ENCODE results near the gene PLEKHA7. TPM values are rescaled to one million over a fixed set of nuclear protein-coding genes. Genes with fewer than 3 reads are reported as not detected.

The PLEKHA7 gene
- total RNA-seq, 1 experiment from 2014 or later: 1.7 TPM

GRCh38 chr11:16857186-16857585, 157.0 kb downstream of the PLEKHA7 start:
- ChIA-PET POLR2A (ENCODE audit: low non-redundant PET) (no interaction called here), CTCF (no interaction called here)
- BruUV-seq (replicated peaks): no TSS peak

GRCh38 chr11:16856022-16856471, 158.2 kb downstream of the PLEKHA7 start:
- CTCF ChIA-PET: no interaction called here
- Histone ChIP-seq H3K36me3 (ENCODE audit: insufficient read depth, low read length, poor library complexity, severe bottlenecking) (no peaks in the 10 kb centered on the region), H3K4me3 (ENCODE audit: low read depth, low read length, poor library complexity, severe bottlenecking) (no peak overlapping the region), H3K27me3 (replicated peaks; ENCODE audit: insufficient read depth, low read depth, low read length, poor library complexity) (no peaks in the 10 kb centered on the region), H3K27ac (ENCODE audit: low read depth, low read length, poor library complexity, severe bottlenecking) (no peak overlapping the region), H3K9me3 (ENCODE audit: low read depth, low read length, poor library complexity, severe bottlenecking) (no peaks in the 10 kb centered on the region), H3K4me1 (ENCODE audit: insufficient read depth, low read length, poor library complexity, severe bottlenecking) (no peaks in the 10 kb centered on the region)
- no peak for DNase-seq (ENCODE audit: low spot score)
- intact Hi-C loops (cut with micrococcal nuclease; ENCODE audit: unreplicated experiment): no loop called here
- no peak for TF ChIP-seq CTCF (conservative IDR thresholded peaks at IDR 0.05; ENCODE audit: low read depth, low read length)
- TF ChIP-seq EZH2 (IDR thresholded peaks at IDR 0.05; ENCODE audit: borderline replicate concordance, low read depth, low read length, poor library complexity, severe bottlenecking): no peak
- no TSS peak for BruUV-seq (replicated peaks)
- POLR2A ChIA-PET (ENCODE audit: low non-redundant PET): no interaction called here

More at GRCh38 chr11:16857186-16857585, 157.0 kb downstream of the PLEKHA7 start:
- Histone ChIP-seq H3K27me3 (replicated peaks; ENCODE audit: insufficient read depth, low read depth, low read length, poor library complexity) (no peaks in the 10 kb centered on the region), H3K27ac (ENCODE audit: low read depth, low read length, poor library complexity, severe bottlenecking) (no peak overlapping the region), H3K4me3 (ENCODE audit: low read depth, low read length, poor library complexity, severe bottlenecking) (no peak overlapping the region), H3K4me1 (ENCODE audit: insufficient read depth, low read length, poor library complexity, severe bottlenecking) (no peaks in the 10 kb centered on the region), H3K36me3 (ENCODE audit: insufficient read depth, low read length, poor library complexity, severe bottlenecking) (no peaks in the 10 kb centered on the region), H3K9me3 (ENCODE audit: low read depth, low read length, poor library complexity, severe bottlenecking) (no peaks in the 10 kb centered on the region)
- intact Hi-C loops (cut with micrococcal nuclease; ENCODE audit: unreplicated experiment): no loop called here
- no peak for DNase-seq (ENCODE audit: low spot score)
- TF ChIP-seq CTCF (conservative IDR thresholded peaks at IDR 0.05; ENCODE audit: low read depth, low read length) (no peak), EZH2 (IDR thresholded peaks at IDR 0.05; ENCODE audit: borderline replicate concordance, low read depth, low read length, poor library complexity, severe bottlenecking) (no peak)

- Histone ChIP-seq H3K27ac (ENCODE audit: low read depth, low read length, poor library complexity, severe bottlenecking) (no peak overlapping the region), H3K27me3 (replicated peaks; ENCODE audit: insufficient read depth, low read depth, low read length, poor library complexity) (no peaks in the 10 kb centered on the region), H3K9me3 (ENCODE audit: low read depth, low read length, poor library complexity, severe bottlenecking) (no peaks in the 10 kb centered on the region), H3K4me1 (ENCODE audit: insufficient read depth, low read length, poor library complexity, severe bottlenecking) (no peaks in the 10 kb centered on the region), H3K4me3 (ENCODE audit: low read depth, low read length, poor library complexity, severe bottlenecking) (no peak overlapping the region), H3K36me3 (ENCODE audit: insufficient read depth, low read length, poor library complexity, severe bottlenecking) (no peaks in the 10 kb centered on the region)
- no TSS peak for BruUV-seq (replicated peaks)
- intact Hi-C loops (cut with micrococcal nuclease; ENCODE audit: unreplicated experiment): no loop called here
- ChIA-PET POLR2A (ENCODE audit: low non-redundant PET) (no interaction called here), CTCF (interaction anchor here (0.5 kb wide), 1 partner anchor 78 kb away, joined by 3 read pairs; no protein-coding TSS in a partner anchor)
- DNase-seq (ENCODE audit: low spot score): no peak
- TF ChIP-seq CTCF (conservative IDR thresholded peaks at IDR 0.05; ENCODE audit: low read depth, low read length) (no peak), EZH2 (IDR thresholded peaks at IDR 0.05; ENCODE audit: borderline replicate concordance, low read depth, low read length, poor library complexity, severe bottlenecking) (no peak)
Observed at GRCh38 chr11:16854979-16855378, 159.2 kb downstream of the PLEKHA7 start.
